Fibroblast of upper back skin (primary cell): Measurements from ENCODE around the gene AKAP13.
"Not testable (repeated sequence)": the region's sequence is repeated elsewhere in the genome, so short reads cannot be mapped to it uniquely, and the experiment has no call there.

ENCODE experiments used
- DNase-seq: peaks from one replicate; pipeline ENCODE4 v3.0.0-alpha.2; 2013

Gene AKAP13

DNA sequence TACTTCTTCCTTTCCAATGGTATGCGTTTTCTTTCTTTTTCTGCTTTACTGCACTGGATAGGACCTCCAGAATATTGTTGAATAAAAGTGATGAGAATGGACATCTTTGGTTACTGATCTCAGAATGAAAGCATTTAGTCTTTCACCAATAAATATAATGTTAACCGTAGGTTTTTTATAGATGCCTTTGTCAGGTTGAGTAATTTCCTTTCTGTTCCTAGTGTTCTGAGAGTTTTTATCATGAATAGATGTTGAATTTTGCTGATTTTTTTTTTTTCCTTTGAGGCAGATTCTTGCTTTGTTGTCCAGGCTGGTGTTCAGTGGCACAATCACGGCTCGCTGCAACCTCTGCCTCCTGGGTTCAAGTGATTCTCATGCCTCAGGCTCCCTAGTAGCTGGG, 255.9 kb downstream of the AKAP13 start:
- no peak for DNase-seq

DNA sequence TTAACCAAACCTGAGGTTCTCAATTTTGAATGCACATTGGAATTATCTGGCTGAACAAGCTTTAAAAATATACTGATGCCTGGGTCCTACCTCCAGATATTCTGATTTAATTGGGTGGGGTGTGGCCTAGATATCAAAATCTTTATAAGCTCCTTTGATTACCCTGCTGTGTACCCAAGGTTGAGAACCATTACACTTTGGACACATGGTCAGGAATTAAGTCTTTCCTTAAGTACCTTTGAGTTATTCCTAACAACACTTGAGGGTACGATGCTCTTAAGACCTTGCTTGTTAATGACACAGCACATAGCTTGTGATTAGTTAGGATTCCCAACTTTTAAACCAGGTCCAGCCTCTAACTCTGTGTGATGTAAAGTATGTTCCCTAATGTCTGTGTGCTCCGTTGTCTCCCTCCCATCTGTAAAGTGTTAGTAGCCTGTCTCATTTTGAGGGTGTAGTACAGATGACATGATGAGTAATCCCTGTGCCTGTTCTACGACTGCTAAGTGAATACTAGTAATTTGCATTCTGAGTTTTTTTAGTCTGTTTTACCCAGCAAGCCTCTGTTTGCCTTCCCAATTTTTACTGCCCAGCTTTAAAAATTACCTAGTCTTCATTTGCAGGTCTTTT, 259.5 kb downstream of the AKAP13 start:
- peak; percentile 82 for DNase-seq

DNA sequence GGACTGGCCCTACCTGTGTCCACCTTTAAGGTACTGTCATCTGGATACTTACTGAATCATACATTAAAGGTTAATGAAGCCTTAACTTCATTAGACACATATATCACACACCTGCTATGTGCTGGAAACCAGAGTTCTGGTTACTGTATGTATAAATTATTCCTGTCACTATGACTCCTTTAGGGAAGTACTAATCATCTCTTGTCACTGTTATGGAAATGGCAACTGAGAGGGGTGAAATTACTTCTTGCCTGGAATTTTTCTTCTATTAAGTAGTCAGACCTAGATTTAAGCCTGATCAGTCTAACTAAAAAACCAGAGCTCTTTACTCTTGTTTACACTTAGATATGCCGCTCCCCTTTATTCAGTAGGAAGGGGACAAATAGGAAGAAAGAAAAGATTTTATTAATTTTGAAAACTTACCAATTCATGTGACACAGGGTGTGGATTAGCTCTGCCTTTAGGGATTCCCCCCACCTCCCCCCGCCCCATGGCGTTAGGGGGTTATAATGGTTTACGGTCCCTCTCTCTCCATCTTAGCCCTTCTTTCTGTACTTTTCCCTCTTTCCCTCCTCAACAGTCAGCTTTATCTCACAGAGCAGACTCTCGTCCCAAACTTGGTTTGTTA, 261.8 kb downstream of the AKAP13 start:
- DNase-seq, result no peak

DNA sequence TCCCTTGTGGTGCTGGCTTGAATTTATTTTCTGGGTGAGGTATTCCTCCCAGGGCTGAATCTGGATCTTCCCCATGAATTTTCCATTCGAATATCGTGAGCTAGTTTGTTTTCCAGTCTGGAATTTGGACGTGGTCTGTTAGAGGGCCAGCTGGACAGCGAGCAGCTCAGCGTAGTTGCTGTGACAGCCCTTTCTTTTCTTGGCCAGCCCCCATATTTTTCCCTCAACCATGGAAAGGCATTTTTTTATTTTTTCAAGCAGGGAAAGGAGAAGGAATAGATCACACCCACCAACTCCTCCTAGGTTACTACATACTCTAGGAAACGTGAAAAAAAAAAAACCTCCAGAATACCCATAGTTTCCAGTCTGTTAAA, 262.3 kb downstream of the AKAP13 start:
- peak; percentile 64 for DNase-seq

DNA sequence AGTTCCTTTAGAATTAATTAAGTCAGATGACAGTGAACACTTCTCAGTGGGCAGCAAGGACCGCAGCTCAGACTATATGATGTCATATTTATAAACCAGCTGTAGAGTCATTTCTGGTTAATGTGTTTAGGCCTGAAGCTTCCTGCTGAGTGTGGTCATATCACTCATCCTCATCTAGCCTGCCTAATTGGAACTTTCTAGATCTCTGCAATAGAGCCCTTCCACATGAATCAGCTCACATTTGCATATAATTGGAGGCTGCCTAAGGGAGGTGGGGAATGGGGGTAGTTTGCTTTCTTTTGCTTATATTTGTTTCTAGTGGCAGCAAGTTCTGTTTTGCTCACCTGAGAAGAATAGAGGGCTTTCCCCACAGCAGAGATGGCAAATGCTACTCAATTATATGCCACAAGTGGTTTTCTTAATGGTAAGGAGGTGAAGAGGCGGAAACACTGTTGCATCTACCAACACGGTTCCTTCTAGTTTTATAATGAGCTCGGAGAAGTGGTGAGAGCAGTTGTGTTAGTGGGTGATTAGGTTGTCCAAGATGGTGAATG, 266.2 kb downstream of the AKAP13 start:
- DNase-seq, result peak; percentile 77

DNA sequence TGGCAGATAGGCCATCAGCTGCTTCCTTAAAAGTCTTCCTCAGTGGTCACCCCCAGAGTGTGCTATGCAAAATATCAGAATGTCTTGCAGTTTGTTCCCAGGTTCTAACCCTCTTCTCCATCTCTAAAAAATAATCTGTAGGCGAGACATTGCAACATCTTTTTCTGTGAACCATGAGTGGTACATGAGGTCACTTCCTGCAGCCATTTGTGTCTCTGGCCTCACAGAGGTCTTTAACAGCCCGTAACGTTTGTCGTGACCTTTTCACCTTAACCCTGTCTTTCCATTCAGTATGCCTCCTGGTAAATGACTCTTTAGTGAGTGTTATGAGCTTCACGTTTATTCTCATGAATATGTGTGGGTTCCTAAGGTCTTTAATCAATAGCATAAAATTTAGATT, 269.0 kb downstream of the AKAP13 start:
- DNase-seq, result peak; percentile 54

DNA sequence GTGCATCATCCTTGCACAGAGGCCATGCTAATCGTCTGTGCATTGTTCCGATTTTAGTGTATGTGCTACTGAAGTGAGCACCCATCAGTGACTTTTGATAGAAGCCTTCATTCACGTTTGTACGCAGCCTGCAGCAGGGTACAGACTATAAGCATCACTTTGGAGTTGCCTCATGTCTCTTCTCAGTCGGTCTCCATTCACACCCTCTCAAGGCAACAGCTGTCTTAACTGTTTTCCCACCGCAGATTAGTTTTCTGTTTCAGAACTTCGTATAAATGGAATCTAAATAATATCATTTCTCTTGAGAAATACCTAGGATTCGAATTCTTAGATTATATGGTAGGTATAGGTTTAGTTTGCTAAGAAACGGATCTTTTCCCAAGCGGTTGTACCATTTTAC, 271.1 kb downstream of the AKAP13 start:
- DNase-seq, result no peak

DNA sequence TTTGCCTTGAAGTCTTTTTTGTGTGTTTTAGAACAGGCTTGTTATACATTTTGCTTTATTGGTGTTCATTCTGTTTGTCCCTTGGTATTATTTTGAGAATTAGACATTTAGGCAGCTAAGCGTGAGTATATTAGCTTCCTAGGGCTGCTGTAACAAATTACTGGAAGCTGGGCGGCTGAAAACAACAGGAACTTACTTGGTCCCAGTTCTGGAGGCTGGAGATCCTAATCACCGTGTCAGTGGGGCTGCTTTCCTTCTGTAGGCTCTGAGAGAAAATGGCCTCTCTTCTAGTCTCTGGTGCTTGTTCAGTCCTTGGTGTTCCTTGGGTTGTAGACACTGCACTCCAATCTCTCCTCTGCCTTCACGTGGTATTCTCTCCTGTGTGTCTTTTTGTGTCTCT, 272.1 kb downstream of the AKAP13 start:
- no peak for DNase-seq

DNA sequence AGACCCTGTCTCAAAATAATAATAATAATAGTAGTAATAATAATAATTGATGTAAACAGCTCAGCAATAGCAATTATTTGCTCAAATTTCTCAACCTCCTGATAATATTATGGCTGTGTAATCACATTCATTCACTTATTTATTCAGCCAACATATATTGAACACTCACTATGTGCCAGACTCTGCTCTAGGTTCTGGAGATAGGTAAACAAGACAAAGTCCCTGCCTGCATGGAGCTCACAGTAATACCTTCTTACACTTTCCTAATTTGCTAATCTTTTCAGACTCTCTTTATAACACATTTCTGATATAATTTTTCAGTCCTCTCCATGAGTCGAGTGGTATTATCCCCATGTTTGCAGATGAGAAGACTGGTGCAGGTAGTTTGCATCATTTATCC, 276.7 kb downstream of the AKAP13 start:
- DNase-seq, result no peak

DNA sequence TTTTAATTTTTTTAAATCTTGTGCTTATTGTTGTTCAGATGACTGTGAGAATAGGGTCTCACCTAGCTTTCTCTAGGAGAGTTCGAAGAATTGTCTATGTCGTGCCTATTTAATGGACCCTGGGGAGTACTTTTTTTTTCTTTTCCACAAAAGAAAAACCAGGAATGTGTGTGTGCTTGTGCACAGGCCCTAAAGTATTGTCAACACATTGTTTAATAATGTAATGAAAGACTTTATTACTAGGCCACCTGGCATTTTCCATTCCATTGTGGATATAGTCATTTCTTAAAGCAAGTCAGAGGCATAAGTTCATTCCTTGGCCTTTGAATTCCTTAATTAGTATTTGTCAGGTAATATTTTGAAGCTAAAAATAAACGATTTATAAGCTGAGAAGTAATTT, 278.4 kb downstream of the AKAP13 start:
- DNase-seq, result no peak

DNA sequence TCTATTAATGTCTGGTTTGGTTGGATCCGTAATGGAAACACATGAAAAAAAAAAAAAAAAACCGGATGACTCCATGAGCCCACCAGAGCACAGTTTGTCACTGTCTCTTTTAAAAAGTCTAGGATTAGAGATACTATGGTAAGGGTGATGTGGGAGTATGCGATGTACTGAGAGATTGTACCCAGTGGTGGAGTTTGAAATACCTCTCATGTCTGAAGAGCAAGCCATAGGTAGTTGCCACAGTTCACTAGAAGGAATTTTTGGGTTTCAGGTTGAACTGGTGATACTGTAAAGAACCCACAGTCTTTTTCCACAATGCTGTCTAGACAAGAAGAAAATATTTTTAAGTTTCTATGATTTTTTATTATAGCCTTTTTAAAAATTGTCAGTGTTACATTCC, 281.5 kb downstream of the AKAP13 start:
- DNase-seq, result no peak

DNA sequence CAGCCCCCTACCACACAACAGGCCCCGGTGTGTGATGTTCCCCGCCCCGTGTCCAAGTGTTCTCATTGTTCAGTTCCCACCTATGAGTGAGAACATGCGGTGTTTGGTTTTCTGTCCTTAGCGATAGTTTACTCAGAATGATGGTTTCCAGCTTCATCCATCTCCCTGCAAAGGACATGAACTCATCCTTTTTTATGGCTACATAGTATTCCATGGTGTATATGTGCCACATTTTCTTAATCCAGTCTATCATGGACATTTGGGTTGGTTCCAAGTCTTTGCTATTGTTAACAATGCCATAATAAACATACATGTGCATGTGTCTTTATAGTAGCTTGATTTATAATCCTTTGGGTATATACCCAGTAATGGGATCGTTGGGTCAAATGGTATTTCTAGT, 285.3 kb downstream of the AKAP13 start:
- DNase-seq, result not testable (repeated sequence)

DNA sequence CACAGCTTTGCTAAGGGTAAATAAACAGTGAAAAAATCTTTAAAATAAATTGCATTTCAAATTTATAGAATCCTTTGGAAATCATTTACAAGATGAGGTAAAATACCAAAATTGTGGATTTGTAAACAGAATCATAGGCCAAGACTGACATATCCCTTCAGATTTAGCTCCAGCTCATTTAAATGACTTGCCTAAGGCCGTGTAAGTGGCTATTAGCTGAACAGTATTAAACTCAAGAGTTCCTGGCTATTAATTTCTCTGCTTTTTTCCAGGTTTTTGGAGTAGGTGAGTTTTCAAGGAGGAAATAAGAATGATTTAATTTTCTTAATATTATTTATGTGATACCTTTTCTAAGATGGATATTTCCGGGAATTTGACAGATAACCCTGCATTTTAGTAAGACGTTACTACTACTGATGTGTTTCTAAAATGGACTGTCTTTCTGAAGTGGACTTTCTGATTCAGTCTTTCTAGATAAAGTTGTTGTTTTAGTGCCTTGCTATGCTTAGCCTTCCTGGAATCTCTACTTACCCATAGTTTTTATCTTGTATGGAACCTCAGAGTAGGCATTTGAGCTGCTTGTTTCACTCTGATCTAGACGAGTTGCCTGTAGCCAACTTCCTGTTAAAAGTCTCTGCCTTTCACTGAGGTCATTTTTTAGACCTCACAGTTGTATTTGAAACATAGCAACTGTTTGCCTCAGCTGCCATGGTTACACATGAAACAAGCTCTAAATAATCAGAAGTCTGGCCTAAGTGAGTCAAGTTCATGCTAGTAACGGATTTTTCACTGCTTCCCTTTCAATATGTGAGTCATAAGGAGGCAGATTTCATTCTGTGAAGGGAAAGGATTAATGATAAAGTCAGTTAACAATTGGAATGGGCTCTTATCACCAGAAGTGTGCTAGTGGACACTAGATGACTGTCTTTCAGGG, 287.4 kb downstream of the AKAP13 start:
- DNase-seq, result peak; percentile 97

DNA sequence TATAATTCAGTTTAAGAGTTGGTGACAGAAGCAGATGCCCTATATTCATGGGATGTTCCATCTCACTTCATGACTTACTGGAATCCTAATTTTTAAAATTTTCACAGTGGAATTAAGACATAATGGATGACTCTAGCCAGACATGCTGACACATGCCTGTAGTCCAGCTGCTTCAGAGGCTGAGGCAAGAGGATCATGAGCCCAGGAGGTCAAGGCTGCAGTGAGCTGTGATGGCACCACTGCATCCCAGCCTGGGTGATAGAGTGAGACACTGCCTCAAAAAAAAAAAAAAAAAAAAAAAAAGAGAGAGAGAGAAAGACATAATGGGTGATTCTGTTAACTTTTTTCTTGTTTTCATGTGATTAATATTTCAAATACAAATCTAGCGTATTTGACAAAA, 290.8 kb downstream of the AKAP13 start:
- no peak for DNase-seq

DNA sequence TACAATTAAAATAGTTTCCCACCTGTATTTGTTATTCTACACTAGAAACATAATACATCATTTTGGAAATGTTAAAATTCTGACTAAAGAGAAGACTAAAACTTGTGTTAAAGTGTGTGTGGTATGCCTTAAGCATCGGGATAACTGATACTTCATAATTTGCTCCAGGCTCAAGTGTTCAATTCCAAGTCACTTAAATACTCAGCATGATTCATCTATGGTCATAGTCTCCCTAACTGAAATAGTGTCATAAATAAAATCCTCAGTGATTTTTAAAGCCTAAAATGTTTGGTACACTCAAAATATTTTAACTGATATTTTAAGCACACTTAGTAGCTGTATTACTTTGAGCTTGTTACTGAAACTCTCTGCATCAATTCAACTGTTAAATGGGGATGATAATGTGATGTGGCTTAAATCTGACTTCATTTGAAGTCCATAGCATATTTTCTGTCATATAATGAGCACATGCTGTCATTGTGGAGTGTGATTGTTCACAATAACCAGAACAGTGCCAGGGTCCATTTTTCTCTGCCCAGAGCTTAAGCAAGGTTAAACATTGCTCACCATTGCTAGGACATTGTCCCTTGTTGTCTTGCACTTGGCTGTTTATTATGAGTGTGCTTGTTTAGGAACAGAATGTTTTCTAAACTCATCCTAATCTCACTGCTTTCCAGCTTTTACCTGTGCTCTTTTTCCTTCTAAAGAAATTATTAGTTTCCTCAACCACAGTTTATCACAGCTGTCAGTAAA, 292.1 kb downstream of the AKAP13 start:
- DNase-seq, result peak; percentile 33

DNA sequence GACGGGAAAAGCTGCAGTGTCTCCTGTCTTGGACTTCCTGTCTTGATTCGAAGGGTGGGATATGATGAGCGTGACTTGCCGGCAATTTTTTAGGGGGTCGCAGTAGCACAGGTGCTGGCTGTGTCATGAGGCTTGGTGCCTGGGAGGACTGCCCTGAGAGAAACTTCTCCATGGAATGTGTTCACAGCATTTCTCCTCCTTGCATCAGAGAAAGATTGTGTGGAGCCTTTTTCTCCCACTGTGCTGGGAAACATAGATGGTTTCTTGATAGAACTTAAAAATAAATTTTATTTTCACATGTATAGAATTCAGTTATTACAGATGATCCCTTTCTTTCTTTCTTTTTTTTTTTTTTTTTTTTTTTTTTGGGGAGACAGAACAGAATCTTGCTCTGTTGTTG, 292.9 kb downstream of the AKAP13 start:
- peak; percentile 68 for DNase-seq

DNA sequence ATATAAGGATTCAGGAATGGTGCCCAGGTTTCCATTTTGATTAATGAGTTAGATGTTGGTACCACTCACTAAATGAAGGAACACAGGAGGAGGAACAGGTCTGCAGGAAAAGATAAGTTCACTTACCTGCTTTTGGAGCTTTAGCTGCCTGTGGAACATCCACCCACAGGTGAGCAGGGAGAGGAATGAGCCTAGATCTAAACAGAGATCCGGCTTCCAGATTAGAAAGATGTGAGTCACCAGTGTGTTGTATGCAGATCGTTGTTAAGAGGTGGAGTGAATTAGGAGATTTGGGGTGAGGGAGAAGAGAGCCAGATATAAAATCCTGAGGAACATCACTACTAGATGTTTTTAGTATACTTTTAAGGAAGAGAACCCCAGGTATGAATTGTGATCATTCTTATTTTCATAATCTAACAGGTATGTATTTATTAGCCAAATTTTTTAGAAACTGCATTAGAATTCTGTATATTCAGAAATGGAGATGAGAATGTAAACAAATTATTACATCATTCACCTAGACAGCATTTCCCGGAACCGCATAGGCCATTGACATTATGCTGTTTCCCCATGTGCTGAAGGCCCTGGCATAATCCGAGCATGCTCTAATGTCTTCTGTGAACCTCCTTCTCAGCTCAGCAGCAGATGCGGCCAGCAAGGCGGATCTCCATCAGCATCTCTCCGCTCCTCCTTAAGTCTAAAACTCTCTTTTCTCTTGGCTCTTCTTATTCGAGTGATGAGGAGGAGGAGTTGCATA, 296.1 kb downstream of the AKAP13 start:
- no peak for DNase-seq

DNA sequence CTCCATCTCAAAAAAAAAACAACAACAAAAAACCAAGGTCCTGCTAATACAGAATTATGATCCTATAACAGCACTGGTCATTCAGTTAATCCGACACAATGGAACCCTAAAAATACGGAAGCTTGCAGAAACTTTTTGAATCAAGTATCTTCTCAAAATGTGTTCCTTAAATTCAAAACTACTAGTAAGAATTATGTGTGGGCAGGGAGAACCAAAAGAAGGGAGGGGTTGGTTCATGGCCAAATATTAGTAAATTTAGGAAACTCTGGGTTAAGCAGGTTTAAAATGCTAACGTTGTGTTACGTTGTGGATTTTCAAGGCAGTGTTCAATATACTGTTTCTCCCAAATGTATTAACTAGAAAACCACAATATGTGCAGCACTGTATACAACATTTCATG, 298.8 kb downstream of the AKAP13 start:
- no peak for DNase-seq

DNA sequence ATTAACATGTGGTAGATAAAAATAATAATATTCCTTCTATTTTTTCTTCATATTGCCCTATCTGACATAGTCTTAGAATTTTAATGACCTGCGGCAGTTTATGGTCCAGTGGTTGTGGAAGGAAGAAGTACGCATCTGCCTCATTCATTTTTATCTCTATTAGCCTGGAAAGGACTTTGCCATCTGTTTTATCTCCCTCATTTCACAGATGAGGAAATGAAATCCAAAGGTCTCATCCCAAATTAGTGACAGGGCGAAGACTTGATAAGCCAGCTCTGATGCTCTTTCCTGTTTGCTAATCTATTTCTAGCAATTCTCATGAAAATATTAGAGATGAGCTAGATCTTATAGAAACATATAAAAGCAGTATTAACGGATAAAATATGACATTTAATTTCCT, 301.0 kb downstream of the AKAP13 start:
- no peak for DNase-seq

DNA sequence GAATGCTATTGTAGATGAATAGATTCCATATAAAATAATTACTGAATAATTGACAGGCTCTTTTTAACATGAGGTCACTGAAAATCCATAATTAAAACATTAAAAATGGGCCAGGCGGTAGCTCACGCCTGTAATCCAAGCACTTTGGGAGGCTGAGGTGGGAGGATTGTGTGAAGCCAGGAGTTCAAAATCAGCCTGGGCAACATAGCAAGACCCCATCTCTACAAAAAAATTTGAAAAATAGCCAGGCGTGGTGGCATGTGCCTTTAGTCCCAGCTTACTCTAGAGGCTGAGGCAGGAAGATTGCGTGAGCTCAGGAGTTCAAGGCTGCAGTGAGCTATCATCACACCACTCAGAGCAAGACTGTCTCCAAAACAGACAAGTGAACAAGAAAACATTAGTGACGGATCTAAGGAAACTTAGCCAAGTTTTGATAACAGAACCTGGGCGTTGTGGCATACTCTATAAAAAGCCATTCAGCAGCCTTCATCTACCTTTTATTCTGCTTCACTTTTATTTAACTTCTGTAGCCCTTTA, 303.8 kb downstream of the AKAP13 start:
- DNase-seq, result no peak

DNA sequence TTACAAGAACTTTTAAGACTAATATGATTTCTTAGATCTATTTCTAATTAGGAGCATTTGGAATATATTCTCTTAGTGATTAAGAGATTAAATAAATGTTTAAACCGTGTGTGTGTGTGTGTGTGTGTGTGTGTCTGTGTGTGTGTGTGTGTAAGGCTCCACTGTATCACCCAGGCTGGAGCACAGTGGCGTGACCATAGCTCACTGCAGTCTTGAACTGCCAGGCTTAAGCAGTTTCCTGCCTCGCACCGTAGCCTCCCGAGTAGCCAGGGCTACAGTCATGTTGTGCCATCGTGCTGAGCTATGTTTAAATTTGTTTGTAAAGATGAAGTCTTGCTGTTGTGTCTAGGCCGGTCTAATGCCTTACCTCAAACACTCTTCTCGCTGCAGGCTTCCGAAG, 305.0 kb downstream of the AKAP13 start:
- no peak for DNase-seq

DNA sequence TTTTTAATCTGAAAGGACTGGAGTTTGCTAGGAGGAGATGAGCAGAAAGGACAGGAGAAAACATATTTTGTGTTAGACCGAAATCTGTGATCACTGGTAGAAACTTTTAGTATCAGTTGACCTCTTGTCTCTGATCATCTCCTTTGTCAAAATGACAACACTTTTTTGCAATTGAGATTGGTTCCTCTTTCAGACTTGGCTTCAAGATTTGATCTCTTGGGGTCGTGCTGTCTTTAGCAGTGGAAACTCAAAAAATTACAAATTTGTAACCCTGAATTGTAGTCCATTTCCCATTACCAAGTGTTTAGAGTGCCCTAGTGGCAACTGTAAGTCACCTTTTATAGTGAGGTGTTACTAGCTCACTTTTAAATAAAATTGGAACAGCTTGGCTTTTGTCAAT, 306.9 kb downstream of the AKAP13 start:
- DNase-seq, result no peak
